ENCODE data around the gene SPHK2. TPM values are rescaled to one million over a fixed set of nuclear protein-coding genes. Genes with fewer than 3 reads are reported as not detected.

The SPHK2 gene
- total and polyA plus RNA-seq, 2 experiments from 2014 or later = 18.3 to 50.3 TPM

GRCh38 chr19:48625891-48626327, 6.6 kb downstream of the SPHK2 start:
- no peak for TF ChIP-seq JUNB (IDR thresholded peaks at IDR 0.05; ENCODE audit: unreplicated experiment)
- no peak for TF ChIP-seq STAT1 (IDR thresholded peaks at IDR 0.05; ENCODE audit: unreplicated experiment)
- TF ChIP-seq CTCF (conservative IDR thresholded peaks at IDR 0.05; ENCODE audit: low read depth in 2 of 2) = 0 out of 4 replicates have a peak, but pooled peaks of 1 of the 2 experiments have one; percentile 10
- no peak for TF ChIP-seq ZNF331 (CRISPR knock-in tag; IDR thresholded peaks at IDR 0.05; ENCODE audit: low read depth)
- Histone ChIP-seq H3K27me3 (ENCODE audit: insufficient read depth) (no peaks in the 10 kb centered on the region), H4K20me1 (replicated peaks; ENCODE audit: insufficient read depth) (peaks cover 13% of the 10 kb centered on the region), H2AFZ (no peak overlapping the region), H3K27ac (ENCODE audit: low read depth) (no peak overlapping the region; the same call in 1 of the 2 replicates), H3F3A (replicated peaks; ENCODE audit: low read depth) (peaks cover 17% of the 10 kb centered on the region; the same call in 1 of the 2 replicates), H3K4me1 (ENCODE audit: insufficient read depth) (peaks cover 16% of the 10 kb centered on the region), H3K9me2 (ENCODE audit: insufficient read depth) (no peaks in the 10 kb centered on the region), H3K36me3 (ENCODE audit: insufficient read depth) (no peaks in the 10 kb centered on the region), H3K4me2 (peak overlapping the region; percentile 94; the same call in 1 of the 2 replicates), H3K79me2 (replicated peaks; ENCODE audit: insufficient read depth) (peaks cover 11% of the 10 kb centered on the region), H3K4me3 (no peak overlapping the region)
- ATAC-seq (no peak), DNase-seq (ENCODE audit: low spot score) (no peak)
- Mint-ChIP-seq H3K4me1 (peaks cover 29% of the 10 kb centered on the region), H3K9me3 (no peaks in the 10 kb centered on the region; the same call in 1 of the 3 replicates), H3K27ac (no peak overlapping the region), H3K4me3 (peak overlapping the region; percentile 72; the same call in 1 of the 3 replicates), H3K36me3 (ENCODE audit: low read depth) (peaks cover 11% of the 10 kb centered on the region; the same call in 2 of the 3 replicates), H3K27me3 (ENCODE audit: insufficient read depth, low read depth, poor library complexity) (peaks cover 29% of the 10 kb centered on the region)

- Histone ChIP-seq H2AFZ (no peak overlapping the region), H3K9me2 (ENCODE audit: insufficient read depth) (no peaks in the 10 kb centered on the region), H3K4me3 (no peak overlapping the region), H3K36me3 (ENCODE audit: insufficient read depth) (no peaks in the 10 kb centered on the region), H3F3A (replicated peaks; ENCODE audit: low read depth) (peaks cover 27% of the 10 kb centered on the region; the same call in 1 of the 2 replicates), H3K4me2 (no peak overlapping the region), H3K79me2 (replicated peaks; ENCODE audit: insufficient read depth) (peaks cover 11% of the 10 kb centered on the region), H3K4me1 (ENCODE audit: insufficient read depth) (peaks cover 25% of the 10 kb centered on the region), H4K20me1 (replicated peaks; ENCODE audit: insufficient read depth) (peaks cover 13% of the 10 kb centered on the region), H3K27ac (ENCODE audit: low read depth) (no peak overlapping the region), H3K27me3 (ENCODE audit: insufficient read depth) (no peaks in the 10 kb centered on the region)
- H3K9me3 Mint-ChIP-seq = no peaks in the 10 kb centered on the region; the same call in 1 of the 3 replicates
- no peak for ATAC-seq
- no peak overlapping the region for H3K27ac Mint-ChIP-seq
- H3K36me3 Mint-ChIP-seq (ENCODE audit: low read depth) = peaks cover 8% of the 10 kb centered on the region; the same call in 2 of the 3 replicates
- H3K27me3 Mint-ChIP-seq (ENCODE audit: insufficient read depth, low read depth, poor library complexity) = peaks cover 33% of the 10 kb centered on the region
- peak overlapping the region; percentile 17; the same call in 1 of the 3 replicates for H3K4me3 Mint-ChIP-seq
- H3K4me1 Mint-ChIP-seq = peaks cover 32% of the 10 kb centered on the region
- TF ChIP-seq POLR2AphosphoS5 (IDR thresholded peaks at IDR 0.05; ENCODE audit: low read depth) = 0 out of 2 replicates have a peak, but pooled peaks have one; percentile 7
- TF ChIP-seq NANOG (IDR thresholded peaks at IDR 0.05; ENCODE audit: borderline replicate concordance) = no peak
- no peak for DNase-seq (ENCODE audit: low spot score)
These were observed 8.0 kb downstream of the SPHK2 start for GRCh38 chr19:48627201-48627864.

GRCh38 chr19:48627865-48628314, 8.6 kb downstream of the SPHK2 start:
- H3K27ac ChIP-seq (ENCODE audit: low read depth) = no peak overlapping the region
- H4K20me1 ChIP-seq (replicated peaks; ENCODE audit: insufficient read depth) = peaks cover 13% of the 10 kb centered on the region
- no peak overlapping the region for H3K4me3 ChIP-seq
- peaks cover 33% of the 10 kb centered on the region for H3K27me3 Mint-ChIP-seq (ENCODE audit: insufficient read depth, low read depth, poor library complexity)
- no peak for DNase-seq (ENCODE audit: low spot score)
- TF ChIP-seq ZNF114 (CRISPR knock-in tag; IDR thresholded peaks at IDR 0.05) = no peak
- 0 out of 2 replicates have a peak, but pooled peaks have one; percentile 12 for TF ChIP-seq POLR2AphosphoS5 (IDR thresholded peaks at IDR 0.05; ENCODE audit: low read depth)
- peaks cover 36% of the 10 kb centered on the region for H3K4me1 Mint-ChIP-seq
- H3K4me3 Mint-ChIP-seq = no peak overlapping the region; the same call in 2 of the 3 replicates
- H3K27ac Mint-ChIP-seq = no peak overlapping the region
- H3F3A ChIP-seq (replicated peaks; ENCODE audit: low read depth) = peaks cover 31% of the 10 kb centered on the region; the same call in 1 of the 2 replicates
- peaks cover 11% of the 10 kb centered on the region for H3K79me2 ChIP-seq (replicated peaks; ENCODE audit: insufficient read depth)
- H3K4me1 ChIP-seq (ENCODE audit: insufficient read depth) = peaks cover 25% of the 10 kb centered on the region
- H3K27me3 ChIP-seq (ENCODE audit: insufficient read depth) = no peaks in the 10 kb centered on the region
- no peaks in the 10 kb centered on the region for H3K36me3 ChIP-seq (ENCODE audit: insufficient read depth)
- no peaks in the 10 kb centered on the region; the same call in 1 of the 3 replicates for H3K9me3 Mint-ChIP-seq
- peaks cover 10% of the 10 kb centered on the region; the same call in 2 of the 3 replicates for H3K36me3 Mint-ChIP-seq (ENCODE audit: low read depth)
- no peak overlapping the region for H3K4me2 ChIP-seq
- no peak overlapping the region for H2AFZ ChIP-seq
- ATAC-seq = no peak
- H3K9me2 ChIP-seq (ENCODE audit: insufficient read depth) = no peaks in the 10 kb centered on the region

Measured in GM23338 (cell line).